Measurements from ENCODE around the gene CNTLN.

DNA sequence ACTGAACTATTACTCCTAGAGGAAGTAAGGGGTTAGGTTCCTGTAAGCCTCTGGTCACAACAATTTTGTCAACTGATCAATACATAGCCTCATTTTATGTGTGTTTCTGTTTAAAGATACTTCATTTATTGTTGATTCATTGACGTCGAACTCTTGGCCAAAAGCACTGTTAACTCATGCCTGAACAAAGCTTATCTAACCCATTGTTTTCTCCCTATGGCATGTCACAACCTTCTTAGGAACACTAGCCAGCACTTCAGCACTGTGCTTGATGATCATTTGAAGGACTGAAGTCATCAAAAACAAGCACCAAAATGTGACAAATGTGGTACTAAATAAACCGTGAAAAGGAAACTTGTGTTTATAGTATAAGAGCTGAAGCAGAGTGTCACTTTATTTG is 13.5 kb downstream of the CNTLN start:
- TF ChIP-seq, protein P1, sequence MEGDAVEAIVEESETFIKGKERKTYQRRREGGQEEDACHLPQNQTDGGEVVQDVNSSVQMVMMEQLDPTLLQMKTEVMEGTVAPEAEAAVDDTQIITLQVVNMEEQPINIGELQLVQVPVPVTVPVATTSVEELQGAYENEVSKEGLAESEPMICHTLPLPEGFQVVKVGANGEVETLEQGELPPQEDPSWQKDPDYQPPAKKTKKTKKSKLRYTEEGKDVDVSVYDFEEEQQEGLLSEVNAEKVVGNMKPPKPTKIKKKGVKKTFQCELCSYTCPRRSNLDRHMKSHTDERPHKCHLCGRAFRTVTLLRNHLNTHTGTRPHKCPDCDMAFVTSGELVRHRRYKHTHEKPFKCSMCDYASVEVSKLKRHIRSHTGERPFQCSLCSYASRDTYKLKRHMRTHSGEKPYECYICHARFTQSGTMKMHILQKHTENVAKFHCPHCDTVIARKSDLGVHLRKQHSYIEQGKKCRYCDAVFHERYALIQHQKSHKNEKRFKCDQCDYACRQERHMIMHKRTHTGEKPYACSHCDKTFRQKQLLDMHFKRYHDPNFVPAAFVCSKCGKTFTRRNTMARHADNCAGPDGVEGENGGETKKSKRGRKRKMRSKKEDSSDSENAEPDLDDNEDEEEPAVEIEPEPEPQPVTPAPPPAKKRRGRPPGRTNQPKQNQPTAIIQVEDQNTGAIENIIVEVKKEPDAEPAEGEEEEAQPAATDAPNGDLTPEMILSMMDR (IDR thresholded peaks at IDR 0.05) = no peak
- no peak for TF ChIP-seq POLR2A (IDR thresholded peaks at IDR 0.05)

Data from transverse colon (tissue), 3 donors.